Retinal pigment epithelial cell (primary cell): ENCODE data around the gene MISP.

ENCODE experiments used
- DNase-seq: peaks from one replicate; pipeline ENCODE4 v3.0.0-alpha.2; 2010; ENCODE audit warnings: low read depth
- H3K4me3 ChIP-seq: 2 replicates; pipeline ENCODE4 v1.5.1; 2011; ENCODE audit warnings: mild to moderate bottlenecking, low read length, control low read depth, moderate library complexity
- TF ChIP-seq, protein P1 (sequence below): conservative IDR thresholded peaks from 2 replicates; pipeline ENCODE4 v1.5.1; 2011; ENCODE audit warnings: low read depth, low read length, control low read depth, inconsistent platforms

Gene MISP

DNA sequence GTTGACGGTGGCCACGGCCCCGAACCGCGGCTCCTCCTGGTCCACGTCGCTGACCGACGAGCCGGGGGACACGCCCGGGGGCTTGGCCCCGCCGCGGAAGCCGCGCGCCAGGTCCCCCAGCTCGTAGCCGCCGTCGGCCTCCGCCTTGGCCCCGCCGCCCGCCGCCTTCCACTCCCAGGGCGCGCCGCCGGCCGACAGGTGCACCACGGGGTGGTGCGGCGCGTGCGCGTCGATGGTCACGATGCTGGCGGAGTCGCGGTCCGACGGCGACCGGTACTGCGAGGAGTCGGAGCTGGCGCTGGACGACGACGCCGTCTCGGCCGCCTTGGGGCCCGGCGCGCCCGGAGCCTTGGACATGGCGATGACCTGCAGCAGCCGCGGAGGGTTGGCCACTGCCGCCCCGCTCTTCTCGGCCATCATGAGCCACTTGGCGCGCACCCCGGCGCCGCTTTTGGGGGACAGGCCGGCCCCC is 61.9 kb downstream of the MISP start:
- H3K4me3 ChIP-seq, result no peak overlapping the region
- DNase-seq, result no peak
- TF ChIP-seq, protein P1, sequence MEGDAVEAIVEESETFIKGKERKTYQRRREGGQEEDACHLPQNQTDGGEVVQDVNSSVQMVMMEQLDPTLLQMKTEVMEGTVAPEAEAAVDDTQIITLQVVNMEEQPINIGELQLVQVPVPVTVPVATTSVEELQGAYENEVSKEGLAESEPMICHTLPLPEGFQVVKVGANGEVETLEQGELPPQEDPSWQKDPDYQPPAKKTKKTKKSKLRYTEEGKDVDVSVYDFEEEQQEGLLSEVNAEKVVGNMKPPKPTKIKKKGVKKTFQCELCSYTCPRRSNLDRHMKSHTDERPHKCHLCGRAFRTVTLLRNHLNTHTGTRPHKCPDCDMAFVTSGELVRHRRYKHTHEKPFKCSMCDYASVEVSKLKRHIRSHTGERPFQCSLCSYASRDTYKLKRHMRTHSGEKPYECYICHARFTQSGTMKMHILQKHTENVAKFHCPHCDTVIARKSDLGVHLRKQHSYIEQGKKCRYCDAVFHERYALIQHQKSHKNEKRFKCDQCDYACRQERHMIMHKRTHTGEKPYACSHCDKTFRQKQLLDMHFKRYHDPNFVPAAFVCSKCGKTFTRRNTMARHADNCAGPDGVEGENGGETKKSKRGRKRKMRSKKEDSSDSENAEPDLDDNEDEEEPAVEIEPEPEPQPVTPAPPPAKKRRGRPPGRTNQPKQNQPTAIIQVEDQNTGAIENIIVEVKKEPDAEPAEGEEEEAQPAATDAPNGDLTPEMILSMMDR, result no peak

DNA sequence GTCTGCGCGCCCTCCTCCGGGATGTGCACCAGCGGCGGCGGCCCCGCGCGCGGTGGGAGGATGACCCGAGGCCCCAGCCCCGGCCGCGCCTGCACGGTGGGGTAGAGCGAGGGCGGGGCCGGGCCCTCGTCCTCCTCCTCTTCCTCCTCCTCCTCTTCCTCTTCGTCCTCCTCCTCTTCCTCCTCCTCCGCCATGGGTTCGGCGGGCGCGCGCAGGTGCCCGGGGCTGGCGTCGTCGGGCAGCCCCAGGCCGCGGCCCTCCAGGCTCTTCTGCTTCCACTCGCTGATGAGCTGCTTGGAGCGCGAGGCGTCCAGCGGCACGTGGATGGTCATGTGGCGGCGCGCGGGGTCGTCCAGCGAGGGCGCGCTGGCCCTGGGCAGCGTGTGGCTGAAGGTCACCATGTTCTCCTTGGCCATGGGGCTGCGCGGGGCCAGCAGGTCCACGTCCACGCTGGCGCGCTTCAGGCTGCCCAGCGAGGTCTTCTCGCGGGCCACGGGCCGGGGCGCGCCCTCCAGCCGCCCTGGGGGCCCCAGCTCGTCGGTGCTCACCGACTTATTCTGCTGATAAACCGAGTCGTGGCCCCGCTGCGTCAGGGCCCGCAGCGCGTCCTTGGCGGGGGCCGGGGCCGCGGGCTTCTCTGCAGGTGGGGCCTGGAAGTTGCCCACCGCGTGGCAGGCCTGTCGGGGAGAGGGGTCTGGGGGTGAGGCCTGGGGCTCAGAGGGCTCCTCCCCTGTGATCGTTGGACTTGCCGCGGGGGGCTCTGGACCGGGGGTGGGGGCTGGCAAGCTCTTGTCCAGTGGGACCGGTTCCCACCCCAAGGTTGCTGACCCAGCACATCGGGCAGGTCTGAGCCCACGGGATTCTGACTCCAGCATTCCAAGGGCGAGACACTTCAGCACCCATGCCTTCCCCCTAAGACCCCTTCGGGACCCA is 62.6 kb downstream of the MISP start:
- TF ChIP-seq, protein P1, result no peak
- H3K4me3 ChIP-seq, result no peak overlapping the region
- no peak for DNase-seq
